Stimulated activated CD4-positive, alpha-beta T cell treated with anti-CD3 and anti-CD28 coated beads, Interleukin-2, amount 100 ng/mL, for 24 hours (primary cell): ENCODE results near the gene LHFPL3.

ENCODE experiments used
- DNase-seq, 2 donors: peaks; one replicate each; pipeline ENCODE4 v3.0.0-alpha.2; 2020

Gene LHFPL3

DNA sequence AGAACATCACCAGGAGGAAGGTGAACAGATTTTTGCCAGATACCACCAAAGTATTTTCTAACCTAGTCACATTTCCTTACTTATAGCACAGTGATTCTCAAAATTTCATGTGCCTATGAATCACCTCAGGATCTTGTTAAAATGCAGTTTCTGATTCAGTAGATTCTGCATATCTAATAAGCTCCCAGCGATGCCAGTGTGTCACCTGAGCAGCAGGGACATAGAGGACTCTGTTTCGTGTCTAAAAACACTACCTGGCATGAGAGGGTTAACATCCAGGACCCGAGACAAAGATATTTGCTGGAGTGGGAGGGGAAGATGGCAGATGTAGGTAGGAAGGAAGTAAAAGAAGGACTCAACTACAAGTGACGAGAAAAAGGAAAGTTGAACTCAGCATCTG is 433.5 kb downstream of the LHFPL3 start:
- no peak for DNase-seq

DNA sequence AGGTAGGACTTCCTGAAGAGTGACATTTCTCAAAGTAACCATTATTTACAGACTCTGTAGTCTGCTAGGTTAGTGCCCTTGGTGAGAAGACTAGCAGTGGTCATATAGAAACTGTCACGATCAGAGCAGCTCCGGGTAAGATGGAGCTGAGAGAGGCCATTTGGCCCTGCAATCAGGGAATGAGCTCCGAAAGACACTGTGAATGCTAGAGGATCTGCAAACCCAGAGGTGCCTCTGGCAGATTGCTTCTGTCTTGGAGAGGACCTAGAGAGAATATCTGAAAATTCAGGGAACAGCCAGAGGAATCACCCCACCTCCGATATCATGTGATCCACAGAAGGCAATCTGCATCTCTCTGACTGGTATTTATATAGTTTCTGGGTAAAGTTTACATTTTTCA is 438.7 kb downstream of the LHFPL3 start:
- no peak for DNase-seq

DNA sequence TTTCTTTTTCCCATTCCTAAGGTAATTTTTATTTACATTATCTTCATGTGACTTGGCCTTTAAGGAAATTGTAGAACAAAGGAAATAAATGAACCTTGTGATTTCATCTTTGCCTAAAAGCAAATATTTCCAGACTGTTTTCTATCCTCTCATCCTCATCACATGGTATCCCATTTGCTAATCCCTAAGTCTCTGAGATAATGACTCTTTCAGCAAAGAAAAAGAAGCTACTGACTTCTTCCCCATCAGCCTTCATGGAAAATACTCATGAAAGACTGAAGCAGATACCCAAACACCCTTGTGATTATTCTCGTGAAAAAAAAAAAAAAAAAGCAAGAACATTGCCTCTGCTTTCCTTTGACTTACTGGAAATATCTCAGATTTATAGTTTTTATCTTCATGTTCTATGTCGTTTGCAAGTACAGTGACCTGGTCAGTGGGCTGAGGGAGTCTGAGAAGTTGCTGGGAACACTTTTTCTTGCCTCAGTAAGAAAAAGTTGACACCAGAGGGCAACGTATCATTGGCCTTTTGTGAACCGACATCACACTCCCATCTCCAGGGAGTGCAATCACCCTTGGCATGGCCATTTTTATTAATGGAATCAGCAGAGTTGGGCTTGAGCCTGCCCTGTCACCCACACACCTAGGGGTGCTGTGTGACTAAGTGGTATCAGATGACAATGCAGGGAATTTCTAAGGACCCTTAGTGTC is 439.6 kb downstream of the LHFPL3 start:
- DNase-seq, result no peak

DNA sequence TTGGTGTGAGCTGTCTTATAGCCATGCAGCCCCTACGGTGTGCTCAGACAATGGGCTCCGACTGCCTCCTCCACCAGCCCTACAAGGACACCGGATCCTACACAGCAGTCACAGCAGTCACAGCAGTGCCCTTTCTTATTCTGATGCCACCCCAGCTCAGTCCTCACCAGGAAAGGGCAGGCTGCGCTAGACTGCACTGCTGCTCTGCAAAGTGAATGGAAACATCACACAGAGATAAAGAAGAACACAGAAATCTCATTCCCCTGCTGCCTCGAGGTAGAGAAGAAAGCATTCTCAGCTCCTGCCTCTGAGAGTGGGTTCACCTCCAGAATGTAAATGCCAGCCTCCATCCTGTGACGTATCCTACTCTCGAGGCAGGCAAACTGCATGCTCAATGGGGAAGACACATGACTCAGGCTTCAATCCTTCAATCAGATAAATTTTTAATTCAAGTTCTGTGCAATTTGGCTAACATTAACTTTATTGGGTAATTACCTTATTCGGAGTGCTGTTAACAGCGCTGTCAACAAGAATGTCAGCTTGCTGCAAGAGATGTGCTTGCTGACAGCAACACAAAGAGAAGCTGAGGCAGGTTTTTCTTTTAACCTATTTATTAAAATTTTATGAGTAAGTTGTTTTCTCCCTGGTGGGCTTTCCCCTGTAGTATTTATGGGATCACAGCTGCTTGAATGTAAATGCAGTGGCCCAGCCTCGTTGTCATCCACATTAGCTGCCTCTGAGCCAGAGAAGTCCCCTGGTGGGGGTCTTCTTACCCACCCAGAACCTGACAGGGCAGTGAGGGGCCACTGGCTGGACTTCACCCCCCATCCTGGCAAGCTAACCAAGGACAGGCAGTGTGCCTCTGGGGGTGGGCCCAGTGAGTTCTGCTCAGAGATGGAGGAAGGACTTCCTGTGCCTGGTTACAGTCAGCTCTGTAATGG is 444.3 kb downstream of the LHFPL3 start:
- no peak for DNase-seq

DNA sequence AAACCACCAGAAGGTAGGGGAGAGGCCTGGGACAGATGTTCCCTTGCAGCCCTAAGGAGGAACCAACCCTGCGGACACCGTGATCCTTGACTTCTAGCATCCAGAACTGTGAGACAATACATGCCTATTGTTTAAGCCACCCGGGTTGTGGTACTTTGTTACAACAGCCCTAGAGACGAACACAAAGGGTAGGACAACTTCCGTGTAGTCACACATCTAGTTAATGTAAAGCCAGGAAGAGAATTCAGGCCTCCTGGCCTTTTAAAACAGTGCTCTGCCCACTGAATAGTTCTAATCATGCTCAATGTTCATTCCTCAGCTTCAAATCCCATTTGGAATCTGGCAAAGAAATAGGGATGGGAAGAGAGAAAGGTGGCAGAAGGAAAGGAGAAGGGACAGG is 445.4 kb downstream of the LHFPL3 start:
- DNase-seq, result no peak

DNA sequence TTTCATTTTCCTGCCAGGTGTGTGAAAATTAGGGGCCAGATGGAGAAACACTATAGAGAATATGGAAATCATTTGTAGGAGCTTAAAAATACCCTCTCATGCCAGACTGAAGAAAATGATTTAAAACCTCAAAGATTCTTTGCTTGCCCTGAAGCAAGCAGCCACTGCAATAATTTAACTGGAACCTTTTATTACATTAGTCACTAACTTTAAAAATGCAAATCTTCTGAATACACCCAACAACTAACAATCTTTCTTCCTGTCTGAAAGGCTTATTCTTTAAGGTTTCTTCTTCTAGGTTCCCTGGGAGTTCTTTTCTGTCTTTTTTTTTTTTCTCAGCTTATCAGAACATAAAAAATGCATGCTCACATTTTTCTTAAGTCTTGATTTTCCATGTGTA is 447.1 kb downstream of the LHFPL3 start:
- no peak for DNase-seq

DNA sequence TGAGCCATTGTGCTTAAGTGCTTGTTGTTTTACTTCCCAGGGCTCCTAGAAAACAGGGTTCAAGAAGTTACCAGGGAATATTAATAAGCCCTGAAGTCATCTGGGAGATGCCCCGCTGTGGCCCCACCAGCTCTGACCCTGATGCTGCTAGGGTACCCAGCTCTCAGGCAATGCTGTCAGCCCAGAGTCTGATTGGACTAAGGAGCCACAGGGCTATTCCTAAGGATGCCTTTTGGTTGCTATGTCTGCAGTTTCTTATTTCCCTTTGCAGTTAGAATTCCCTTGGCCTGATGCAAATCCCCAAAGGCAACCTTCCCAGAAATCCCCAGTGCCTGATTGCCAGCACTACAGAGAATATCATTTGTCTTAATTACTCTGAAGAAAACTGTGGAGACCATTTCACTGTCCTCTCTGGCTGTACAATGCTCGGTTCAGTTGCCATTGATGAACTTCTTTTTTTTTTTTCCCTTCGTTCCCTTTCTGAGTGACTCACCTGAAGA is 448.9 kb downstream of the LHFPL3 start:
- DNase-seq, result no peak

DNA sequence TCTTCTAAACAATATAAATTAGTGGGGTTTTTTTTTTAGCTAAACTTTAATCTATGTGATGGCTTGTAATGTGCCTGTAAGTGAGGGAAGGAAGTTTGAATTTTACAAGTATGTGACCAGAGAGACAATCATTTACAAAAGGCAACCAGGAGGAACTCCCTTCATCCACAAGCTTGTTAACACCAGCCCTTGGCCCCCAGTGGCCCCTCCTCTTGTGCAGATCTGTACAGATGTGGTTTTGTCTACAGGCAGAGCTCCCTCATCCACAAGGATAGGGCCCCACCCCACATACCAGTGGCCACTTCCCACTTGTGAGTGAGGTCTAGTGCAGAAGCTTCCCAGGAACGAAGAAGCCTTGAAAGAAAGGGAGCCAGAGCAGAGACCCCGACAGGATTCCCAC is 451.5 kb downstream of the LHFPL3 start:
- no peak for DNase-seq

DNA sequence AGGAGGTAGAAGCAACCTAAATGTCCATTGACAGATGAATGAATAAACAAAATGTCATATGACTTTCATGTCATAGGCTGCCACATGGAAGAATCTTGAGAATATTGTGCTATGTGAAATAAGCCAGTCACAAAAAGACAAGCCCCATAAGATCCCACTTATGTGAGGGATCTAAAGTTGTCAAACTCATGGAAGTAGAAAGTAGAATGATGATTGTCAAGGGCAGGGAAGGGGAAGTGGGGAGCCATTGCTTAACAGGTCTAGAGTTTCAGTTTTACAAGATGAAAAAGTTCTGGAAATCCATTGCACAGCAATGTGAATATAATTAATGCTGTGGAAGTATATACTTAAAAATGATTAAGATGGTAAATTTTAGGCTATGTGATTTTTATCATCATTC is 456.3 kb downstream of the LHFPL3 start:
- DNase-seq, result no peak

DNA sequence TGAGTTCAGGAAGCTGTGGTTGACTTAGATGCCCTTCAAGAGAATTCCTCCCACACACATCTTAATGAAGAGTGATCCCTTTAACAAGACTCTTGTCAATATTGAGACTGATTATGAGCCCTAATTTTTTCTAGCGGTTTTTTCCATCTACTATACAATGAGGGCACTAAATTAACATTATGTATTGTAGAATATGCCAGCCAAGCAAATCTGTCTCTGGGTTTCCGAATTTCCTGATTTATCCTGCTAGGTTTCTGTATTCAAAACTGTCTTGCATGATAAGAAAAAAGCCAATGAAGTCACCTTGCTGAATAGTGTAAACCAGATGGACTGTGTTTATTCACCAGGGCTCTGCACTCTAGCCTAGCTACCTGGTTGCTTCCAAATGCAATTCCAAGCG is 461.4 kb downstream of the LHFPL3 start:
- DNase-seq, result no peak

DNA sequence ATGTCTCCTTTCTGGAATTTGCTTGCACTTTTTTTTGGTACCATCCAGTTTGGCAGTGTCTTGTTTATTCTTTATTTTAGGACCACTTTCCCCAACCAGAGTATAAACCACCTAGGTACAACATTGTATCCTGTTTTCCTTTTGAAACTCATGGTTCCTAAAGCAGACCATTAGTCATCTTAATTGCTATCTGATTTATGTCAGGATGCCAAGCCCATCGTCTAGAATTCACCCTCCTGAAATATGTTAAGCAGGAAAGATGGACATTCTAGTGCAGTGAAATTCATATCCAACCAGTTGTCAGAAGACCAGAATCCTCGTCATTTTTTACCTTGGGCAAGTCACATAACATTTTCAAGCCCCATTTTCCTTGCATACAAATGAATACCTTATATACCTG is 462.0 kb downstream of the LHFPL3 start:
- DNase-seq, result no peak

DNA sequence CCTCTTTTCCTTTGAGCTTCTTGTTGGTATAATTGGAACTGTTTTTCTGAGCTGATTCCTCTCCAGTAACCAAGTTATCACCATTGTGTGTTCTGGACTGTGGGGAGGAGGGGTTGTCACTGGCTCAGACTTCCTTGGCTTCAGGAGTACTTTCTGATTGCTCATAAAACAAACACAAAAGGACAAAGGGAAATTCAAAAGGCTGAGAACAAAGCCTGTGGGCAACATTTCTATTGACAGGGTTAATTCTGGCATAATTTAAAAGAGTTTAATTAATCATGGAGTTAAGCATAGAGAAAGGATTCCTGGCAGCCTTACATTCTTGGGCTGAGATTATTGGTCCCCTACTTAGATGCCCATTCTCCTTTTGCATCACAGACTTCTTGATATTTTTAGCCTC is 462.7 kb downstream of the LHFPL3 start:
- DNase-seq, result no peak

DNA sequence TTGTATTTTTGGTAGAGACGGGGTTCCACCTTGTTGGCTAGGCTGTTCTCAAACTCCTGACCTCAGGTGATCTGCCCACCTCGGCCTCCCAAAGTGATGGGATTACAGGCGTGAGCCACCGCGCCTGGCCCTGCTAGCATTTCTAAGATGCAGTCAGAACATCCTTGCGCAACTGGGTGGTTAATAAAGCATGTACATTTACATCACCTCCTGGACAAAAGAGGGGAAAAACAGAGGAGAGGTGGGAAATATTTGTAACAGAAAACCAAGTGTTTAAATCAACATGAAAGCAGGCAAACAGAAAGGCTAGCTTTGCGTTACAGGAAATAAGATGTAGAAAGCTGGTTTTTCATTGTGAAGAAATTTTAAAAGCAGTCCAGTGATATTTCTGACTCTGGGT is 464.7 kb downstream of the LHFPL3 start:
- no peak for DNase-seq

DNA sequence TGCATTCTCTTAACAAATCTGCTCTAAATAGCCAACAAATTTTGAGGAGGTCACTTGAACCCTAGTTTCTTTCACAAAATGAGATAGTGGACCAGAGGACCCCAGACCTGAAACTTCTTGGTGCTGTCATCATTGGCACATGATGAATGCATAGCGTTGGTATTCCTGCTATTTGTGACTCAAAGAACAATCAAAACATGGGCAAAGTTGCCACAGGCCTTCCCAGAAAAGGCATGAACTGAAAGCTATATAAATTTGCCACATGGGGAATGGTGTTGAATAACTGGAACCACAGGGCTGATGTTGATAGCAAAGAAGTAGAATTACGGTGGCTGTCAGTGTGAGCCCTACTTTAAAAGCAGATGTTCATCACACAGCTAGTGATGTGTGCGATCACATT is 465.8 kb downstream of the LHFPL3 start:
- no peak for DNase-seq

DNA sequence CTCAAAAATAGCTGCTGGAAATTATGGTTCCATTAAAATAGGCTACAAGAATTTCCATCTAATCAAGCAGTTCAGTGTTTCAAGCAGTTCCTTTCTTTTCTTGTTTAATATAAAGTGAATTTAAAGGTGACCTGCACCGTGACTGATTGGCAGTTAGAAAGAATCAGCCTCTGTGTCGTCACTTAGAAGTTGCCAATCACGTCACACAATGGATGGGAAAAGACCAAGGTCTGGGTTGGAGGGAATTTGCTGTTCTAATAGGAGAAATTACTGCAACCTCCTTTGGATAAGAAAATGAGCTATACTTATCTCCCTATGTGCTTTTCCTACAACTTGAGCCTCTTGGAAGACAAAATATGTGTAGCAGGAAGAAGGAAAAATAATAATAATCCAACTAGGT is 466.2 kb downstream of the LHFPL3 start:
- DNase-seq, result no peak

DNA sequence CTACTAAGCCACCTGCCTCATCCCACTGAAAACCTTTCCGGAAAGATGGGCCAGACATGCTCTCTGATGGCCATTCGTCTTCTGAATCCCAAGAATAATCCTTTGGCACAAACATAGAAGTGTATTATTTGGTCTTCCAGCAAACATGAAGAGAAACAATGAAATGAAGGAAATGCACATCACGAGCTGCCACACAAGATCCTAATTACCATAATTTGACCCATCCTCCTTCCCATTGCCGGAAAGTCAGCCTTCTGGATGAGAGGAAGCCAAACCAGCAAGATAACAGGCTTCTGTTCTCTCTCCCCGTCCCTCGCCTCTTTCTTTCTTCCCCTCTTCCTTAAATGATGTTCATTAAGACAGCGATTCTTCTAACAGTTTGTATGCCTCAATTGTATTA is 466.7 kb downstream of the LHFPL3 start:
- no peak for DNase-seq

DNA sequence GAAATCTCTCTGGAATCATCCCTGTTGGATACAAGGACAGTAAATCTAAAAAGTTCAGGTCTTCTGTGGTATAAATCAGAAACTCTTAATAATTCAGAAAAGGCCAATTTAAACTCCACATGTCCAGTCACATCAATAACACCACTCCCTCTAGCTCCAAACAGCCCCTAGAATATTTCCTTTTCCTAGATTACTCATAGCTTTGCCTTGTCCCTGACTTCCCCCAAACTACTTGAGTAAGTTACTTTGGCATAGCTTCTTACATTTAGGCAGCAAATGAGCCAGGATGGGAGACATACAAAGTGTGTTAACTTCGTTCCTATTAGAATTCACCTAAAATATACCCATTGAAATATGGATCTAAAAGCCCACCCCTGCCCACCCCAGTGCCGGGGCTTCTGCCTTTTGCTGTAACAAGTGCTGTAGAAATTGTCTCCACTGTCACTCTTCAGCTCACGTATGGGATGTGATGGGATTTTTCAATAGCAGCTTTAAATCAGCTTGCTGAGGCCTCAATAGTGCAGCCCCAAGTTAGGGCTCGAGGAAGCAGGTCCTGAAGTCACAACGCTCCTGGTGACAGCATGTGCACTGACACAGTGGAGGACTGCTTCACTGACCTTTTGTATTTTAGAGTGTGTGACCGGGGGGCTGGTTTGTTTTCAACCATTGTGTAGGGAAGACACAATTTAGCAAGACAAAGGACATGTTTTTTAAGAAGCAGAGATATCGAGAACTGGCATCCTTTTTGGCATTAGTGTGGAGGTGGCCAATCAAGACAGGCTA is 467.4 kb downstream of the LHFPL3 start:
- DNase-seq, result no peak

DNA sequence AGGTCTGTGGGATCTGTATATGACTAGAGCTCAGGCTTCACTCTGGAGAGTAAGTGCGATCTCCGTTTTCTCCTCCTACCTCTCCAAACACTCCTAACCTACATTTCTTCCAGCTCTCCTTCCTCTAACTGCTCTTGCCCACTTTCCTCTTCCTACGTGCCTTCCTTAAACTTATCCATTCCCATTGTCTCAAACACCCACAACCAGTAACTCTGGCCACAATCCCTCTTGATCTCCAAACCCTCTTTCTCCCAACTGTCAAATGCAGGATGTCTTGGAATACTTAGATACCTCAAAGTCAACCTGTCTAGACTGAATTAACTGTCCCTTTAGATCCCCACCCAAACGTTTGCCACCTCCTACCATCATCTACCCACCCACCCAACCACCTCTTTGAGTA is 471.9 kb downstream of the LHFPL3 start:
- no peak for DNase-seq

DNA sequence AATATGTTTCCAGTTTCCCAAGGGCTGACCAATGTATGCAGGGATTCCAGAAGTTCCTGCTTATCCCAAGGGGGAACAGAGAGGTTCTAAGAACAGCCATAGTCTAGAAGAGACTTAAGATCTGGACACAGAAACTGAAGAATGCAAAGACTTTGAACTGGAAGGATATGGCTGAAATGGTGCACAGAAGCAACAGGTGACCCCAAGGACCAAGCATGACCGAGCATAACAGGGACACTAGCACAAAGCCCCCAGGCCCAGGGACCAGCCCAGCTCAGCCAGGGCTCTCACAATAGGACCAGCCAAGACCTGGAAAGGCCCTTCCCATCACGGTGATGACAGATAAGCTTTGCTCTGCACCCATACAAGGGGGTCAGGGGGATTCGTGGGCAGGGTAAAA is 472.6 kb downstream of the LHFPL3 start:
- no peak for DNase-seq

DNA sequence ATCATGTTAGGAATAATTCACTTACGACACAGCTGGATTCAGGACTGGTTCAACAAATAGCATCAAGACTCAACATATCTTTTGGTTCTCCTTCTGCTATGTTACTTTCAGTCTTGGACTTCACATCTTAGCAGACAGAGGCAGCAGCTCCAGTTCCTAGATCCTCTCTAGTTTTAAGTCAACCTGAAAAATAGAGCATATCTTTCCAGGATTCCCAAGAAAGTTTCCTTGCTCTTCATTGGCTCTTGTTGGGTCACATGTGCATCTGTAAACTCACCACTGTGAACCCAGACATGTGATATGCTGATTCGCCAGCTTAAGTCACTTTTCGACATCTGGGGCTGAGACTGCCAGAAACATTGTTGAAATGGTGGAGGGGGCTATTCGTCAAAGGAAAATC is 475.5 kb downstream of the LHFPL3 start:
- no peak for DNase-seq

DNA sequence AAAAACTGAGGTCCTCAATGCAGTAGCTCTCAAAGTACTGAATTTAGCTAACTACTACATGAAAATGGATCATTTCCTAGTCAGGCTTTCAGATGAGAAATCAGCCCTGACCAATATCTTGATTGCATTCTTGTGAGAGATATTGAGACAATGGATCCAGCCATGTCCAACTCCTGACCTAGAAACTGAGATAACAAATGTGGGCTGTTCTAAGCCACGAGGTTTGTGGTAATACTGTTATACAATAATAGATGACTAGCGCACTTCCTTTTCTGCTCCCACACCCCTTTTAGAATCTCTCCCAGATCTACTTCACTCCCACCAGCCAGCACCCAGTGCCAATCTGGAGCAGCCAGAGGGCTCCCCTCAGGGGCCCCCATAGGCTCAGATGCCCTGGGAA is 476.3 kb downstream of the LHFPL3 start:
- no peak for DNase-seq

DNA sequence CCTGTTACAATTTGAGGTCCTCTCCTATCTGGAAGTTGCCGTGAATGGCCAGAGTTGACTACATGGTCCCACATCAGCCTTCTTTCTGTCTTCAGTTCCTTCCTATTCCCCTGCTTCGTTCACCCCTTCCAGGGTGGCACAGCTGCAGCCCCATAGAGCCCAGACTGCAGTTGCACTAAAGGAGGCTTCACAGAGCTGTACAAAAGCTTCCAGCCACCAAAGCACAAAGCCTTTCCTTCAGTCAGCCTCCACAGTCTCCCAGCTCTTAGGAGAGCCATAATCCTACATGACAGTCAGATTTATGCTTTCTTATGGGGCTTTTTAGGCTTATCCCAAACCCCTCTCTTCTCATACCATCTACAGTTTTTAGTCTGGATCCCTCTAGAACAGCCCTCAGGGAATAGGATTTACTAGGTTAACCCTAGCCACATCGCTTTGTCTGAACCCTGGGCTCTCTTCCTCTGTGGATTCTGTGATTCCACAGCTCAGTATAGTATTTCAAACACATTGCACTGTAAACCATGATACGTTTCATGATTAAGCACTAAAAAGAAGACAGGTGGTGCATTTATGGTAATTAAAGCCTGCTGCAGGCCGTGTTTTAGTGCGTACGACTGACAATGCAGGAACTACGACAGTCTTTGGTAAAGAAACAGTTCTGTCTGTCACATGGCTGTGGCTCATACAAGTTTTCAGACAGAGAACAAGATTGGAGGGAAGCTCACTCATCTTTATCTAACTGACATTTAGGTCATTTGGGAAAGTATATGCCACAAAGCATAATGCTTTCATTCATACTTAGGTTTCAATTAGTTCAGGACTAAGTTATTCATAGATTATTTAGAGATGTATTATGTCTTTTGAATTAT is 477.3 kb downstream of the LHFPL3 start:
- DNase-seq, result no peak
